GM19468 (cell line): Measurements from ENCODE around the gene CSF1.
"Not testable (repeated sequence)": the region's sequence is repeated elsewhere in the genome, so short reads cannot be mapped to it uniquely, and the experiment has no call there.

ENCODE experiments used
- ATAC-seq: cut with Tn5 transposase; IDR thresholded peaks from one replicate; pipeline ENCODE4 v1.9.1; 2021; ENCODE audit warnings: mild to moderate bottlenecking, moderate library complexity, moderate number of reproducible peaks; ENCODE audit not compliant: unreplicated experiment; ENCODE audit errors: extremely low read depth

Gene CSF1

GRCh38 chr1:109931911-109932636 lies 21.4 kb downstream of the CSF1 start:
- no peak for ATAC-seq

- ATAC-seq: no peak
Observed at GRCh38 chr1:109932679-109933078, 22.0 kb downstream of the CSF1 start.

GRCh38 chr1:109933856-109934711 lies 23.4 kb downstream of the CSF1 start:
- no peak for ATAC-seq

- ATAC-seq: no peak
Observed at GRCh38 chr1:109935451-109935900, 24.8 kb downstream of the CSF1 start.

GRCh38 chr1:109937738-109938137 lies 27.1 kb downstream of the CSF1 start:
- ATAC-seq: no peak

GRCh38 chr1:109938556-109938955 lies 27.9 kb downstream of the CSF1 start:
- ATAC-seq: no peak

- no peak for ATAC-seq
Observed at GRCh38 chr1:109942434-109942833, 31.8 kb downstream of the CSF1 start.

GRCh38 chr1:109944541-109944940 lies 33.9 kb downstream of the CSF1 start:
- ATAC-seq: no peak

- no peak for ATAC-seq
Observed at GRCh38 chr1:109946511-109946910, 35.9 kb downstream of the CSF1 start.

- ATAC-seq: no peak
Observed at GRCh38 chr1:109947582-109948284, 37.1 kb downstream of the CSF1 start.

GRCh38 chr1:109948285-109948630 lies 37.6 kb downstream of the CSF1 start:
- ATAC-seq: no peak

GRCh38 chr1:109950038-109950437 lies 39.4 kb downstream of the CSF1 start:
- no peak for ATAC-seq

- ATAC-seq: no peak
Observed at GRCh38 chr1:109950509-109950908, 39.9 kb downstream of the CSF1 start.

- ATAC-seq: not testable (repeated sequence)
Observed at GRCh38 chr1:109951501-109951900, 40.9 kb downstream of the CSF1 start.

- no peak for ATAC-seq
Observed at GRCh38 chr1:109954041-109954512, 43.4 kb downstream of the CSF1 start.

- no peak for ATAC-seq
Observed at GRCh38 chr1:109959632-109959973, 49.0 kb downstream of the CSF1 start.

GRCh38 chr1:109959974-109960744 lies 49.5 kb downstream of the CSF1 start:
- ATAC-seq: no peak

- no peak for ATAC-seq
Observed at GRCh38 chr1:109960745-109961094, 50.1 kb downstream of the CSF1 start.

GRCh38 chr1:109963864-109964263 lies 53.2 kb downstream of the CSF1 start:
- no peak for ATAC-seq

- ATAC-seq: no peak
Observed at GRCh38 chr1:109969146-109969829, 58.6 kb downstream of the CSF1 start.
